Fibroblast of skin of right quadriceps (primary cell): ENCODE measurements around the gene GOLGA6L10.
"Not testable (repeated sequence)": the region's sequence is repeated elsewhere in the genome, so short reads cannot be mapped to it uniquely, and the experiment has no call there.

Source experiments
- DNase-seq: peaks from one replicate; pipeline ENCODE4 v3.0.0-alpha.2; 2013

GOLGA6L10 gene

GRCh38 chr15:82317091-82317489, 32.2 kb downstream of the GOLGA6L10 start:
- DNase-seq = no peak

- not testable (repeated sequence) for DNase-seq
Observed at GRCh38 chr15:82316247-82317090, 32.8 kb downstream of the GOLGA6L10 start.

- DNase-seq = no peak
Observed at GRCh38 chr15:82315519-82316246, 33.6 kb downstream of the GOLGA6L10 start.

GRCh38 chr15:82314769-82315518, 34.3 kb downstream of the GOLGA6L10 start:
- DNase-seq = no peak

GRCh38 chr15:82313951-82314768, 35.1 kb downstream of the GOLGA6L10 start:
- not testable (repeated sequence) for DNase-seq

GRCh38 chr15:82313446-82313845, 35.8 kb downstream of the GOLGA6L10 start:
- DNase-seq = no peak

GRCh38 chr15:82312586-82313349, 36.5 kb downstream of the GOLGA6L10 start:
- DNase-seq = peak; percentile 80

GRCh38 chr15:82311321-82311720, 38.0 kb downstream of the GOLGA6L10 start:
- not testable (repeated sequence) for DNase-seq

GRCh38 chr15:82309802-82310201, 39.5 kb downstream of the GOLGA6L10 start:
- DNase-seq = no peak

- DNase-seq = no peak
Observed at GRCh38 chr15:82307714-82308081, 41.6 kb downstream of the GOLGA6L10 start.

- no peak for DNase-seq
Observed at GRCh38 chr15:82306791-82307713, 42.2 kb downstream of the GOLGA6L10 start.

GRCh38 chr15:82305621-82306048, 43.6 kb downstream of the GOLGA6L10 start:
- DNase-seq = no peak

GRCh38 chr15:82304778-82305090, 44.5 kb downstream of the GOLGA6L10 start:
- DNase-seq = no peak

GRCh38 chr15:82303956-82304777, 45.1 kb downstream of the GOLGA6L10 start:
- no peak for DNase-seq

- no peak for DNase-seq
Observed at GRCh38 chr15:82301296-82302016, 47.8 kb downstream of the GOLGA6L10 start.

GRCh38 chr15:82300883-82301282, 48.4 kb downstream of the GOLGA6L10 start:
- DNase-seq = no peak

- DNase-seq = not testable (repeated sequence)
Observed at GRCh38 chr15:82300326-82300725, 48.9 kb downstream of the GOLGA6L10 start.

- DNase-seq = not testable (repeated sequence)
Observed at GRCh38 chr15:82299511-82299914, 49.8 kb downstream of the GOLGA6L10 start.

GRCh38 chr15:82298520-82298919, 50.8 kb downstream of the GOLGA6L10 start:
- no peak for DNase-seq
